NB4 (cell line): Measurements from ENCODE around the gene C11orf21.

Source experiments
- CTCF ChIP-seq: IDR thresholded peaks from one replicate; pipeline ENCODE4 v1.5.1; 2012; ENCODE audit warnings: low read depth, low read length
- MYC ChIP-seq: IDR thresholded peaks from 2 replicates; pipeline ENCODE4 v1.6.1; 2011; ENCODE audit warnings: low read depth, low read length
- POLR2A ChIP-seq: IDR thresholded peaks from 2 replicates; pipeline ENCODE4 v1.6.1; 2011; ENCODE audit warnings: mild to moderate bottlenecking; ENCODE audit not compliant: insufficient read length; ENCODE audit errors: extremely low read depth

- no peak for TF ChIP-seq CTCF
- no peak for TF ChIP-seq MYC
- no peak for TF ChIP-seq POLR2A
Measured at GRCh38 chr11:2252018-2252417, 49.7 kb downstream of the C11orf21 start.
